GM21786 (cell line): Measurements from ENCODE around the gene NTMT1.

Source experiments
- ATAC-seq: cut with Tn5 transposase; IDR thresholded peaks from one replicate; pipeline ENCODE4 v1.9.1; 2021; ENCODE audit not compliant: unreplicated experiment

NTMT1 gene

DNA sequence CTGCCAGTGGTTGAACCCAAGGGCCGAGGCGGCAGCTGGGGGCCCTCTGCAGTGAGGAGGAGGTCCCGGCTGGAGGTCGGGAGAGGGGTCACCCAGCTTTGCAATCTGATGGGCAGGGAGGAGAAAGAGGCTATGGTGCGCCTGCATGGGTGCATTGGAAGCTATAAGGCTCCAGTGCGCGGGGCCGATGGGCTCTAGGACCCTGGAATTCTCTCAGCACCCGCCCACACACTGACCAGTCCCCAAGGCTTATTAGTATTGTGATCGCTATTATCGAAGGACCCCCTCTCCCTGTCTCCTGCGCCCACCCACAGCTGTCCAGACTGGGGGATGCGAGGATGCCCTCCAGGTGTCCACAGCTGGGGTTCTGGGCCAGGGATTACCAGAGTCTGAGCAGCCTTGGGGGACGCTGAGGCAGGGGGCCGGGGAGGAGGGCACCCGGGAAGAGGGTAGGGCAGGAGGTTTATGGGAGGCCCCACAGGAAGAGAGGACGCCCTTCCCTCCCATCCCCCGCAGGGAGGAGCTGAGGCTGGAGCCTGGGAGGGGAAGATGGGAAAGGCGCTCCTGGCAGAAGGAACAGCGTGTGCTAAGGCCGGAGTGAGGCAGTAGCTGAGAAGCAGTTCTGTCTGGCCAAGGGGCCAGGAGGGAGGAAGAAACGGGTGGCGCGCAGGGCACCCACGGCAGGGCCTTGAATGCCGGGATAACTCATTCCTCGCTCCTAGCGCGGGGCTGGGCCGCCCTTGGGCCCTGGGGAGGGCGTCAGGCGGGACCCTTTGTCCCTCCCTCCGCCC, 29.2 kb upstream of the NTMT1 start:
- no peak for ATAC-seq

GRCh38 chr9:129597355-129598088, 28.4 kb upstream of the NTMT1 start:
- ATAC-seq, result peak; percentile 58

DNA sequence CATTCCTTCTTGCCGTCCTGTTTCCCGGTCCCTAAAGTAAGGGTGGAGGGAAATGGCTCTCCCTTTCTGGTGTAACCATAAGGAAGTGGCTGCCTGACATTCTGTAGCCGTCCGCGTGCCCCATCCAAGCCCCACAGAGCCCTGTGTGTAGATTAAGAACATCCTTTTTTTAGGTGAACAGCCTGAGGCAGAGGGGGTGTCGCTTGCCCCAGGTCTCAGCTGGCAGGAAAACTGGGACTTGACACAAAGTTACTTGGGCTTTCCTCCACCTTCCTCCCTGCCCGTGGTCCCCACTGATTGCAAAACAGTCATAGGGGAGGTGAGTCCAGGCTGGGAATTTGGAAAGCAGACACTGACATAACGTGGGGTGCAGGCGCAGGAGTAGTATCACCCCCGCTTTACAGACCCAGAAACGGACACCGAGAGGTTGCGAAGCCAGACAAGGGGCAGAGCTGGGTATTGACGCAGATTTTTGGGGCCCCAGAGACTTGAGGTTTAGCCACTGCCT, 27.8 kb upstream of the NTMT1 start:
- no peak for ATAC-seq

GRCh38 chr9:129601082-129601674, 24.8 kb upstream of the NTMT1 start:
- ATAC-seq, result no peak

- ATAC-seq, result no peak
Measured at GRCh38 chr9:129602598-129603415, 23.2 kb upstream of the NTMT1 start.

DNA sequence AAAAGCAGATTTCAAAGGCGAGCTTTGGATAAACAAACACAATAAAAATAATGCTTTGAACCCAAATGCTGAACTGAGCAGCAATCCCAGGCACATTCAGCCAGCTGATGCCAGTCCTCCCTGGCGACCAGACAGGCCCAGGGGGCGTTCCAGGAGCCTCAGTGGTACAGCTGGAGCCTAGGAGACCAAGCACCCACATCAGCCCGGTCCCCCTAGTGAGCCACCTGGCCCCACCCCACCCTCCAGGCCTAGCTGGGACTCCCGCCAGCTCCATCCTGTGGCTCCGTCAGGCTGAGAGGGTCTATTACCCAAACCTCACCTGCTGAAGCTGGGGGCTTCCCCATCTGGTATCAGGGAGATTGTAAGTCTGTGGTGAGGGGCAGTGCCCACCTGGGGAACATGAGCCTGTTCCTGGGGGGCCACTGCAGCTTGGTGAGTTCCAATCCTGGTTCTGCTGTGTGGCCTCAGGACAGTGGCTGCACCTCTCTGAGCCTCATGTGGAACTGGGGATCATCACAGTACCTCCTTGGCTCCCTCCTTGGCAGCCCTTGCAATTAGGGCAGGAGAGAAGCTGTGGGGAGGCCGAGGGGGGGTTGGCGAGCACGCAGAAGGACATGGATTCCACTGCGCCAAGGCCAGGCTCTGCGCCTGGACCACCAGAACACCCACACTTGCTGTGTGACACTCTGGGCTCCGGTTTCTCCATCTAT, 21.8 kb upstream of the NTMT1 start:
- ATAC-seq, result no peak

DNA sequence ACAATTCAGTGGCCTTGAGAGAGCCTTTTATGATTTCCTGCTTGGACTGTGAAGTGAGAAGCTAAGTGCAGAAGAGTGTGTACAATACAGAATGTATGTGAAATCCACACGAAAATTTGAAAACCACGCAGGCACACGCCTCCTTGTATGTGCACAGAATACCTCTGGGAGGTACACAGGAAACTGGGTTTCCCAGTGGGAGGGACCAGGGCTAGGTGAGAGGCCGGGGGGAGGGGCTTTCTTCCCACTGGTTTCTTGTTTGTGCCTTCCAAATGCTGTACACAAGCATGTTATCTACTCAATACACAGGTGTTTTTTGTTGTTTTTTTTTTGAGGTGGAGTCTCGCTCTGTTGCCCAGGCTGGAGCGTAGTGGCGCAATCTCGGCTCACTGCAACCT, 21.2 kb upstream of the NTMT1 start:
- no peak for ATAC-seq

- ATAC-seq, result no peak
Measured at GRCh38 chr9:129606161-129607026, 19.6 kb upstream of the NTMT1 start.

GRCh38 chr9:129607027-129607387, 19.0 kb upstream of the NTMT1 start:
- ATAC-seq, result no peak

GRCh38 chr9:129608561-129609481, 17.1 kb upstream of the NTMT1 start:
- ATAC-seq, result no peak

DNA sequence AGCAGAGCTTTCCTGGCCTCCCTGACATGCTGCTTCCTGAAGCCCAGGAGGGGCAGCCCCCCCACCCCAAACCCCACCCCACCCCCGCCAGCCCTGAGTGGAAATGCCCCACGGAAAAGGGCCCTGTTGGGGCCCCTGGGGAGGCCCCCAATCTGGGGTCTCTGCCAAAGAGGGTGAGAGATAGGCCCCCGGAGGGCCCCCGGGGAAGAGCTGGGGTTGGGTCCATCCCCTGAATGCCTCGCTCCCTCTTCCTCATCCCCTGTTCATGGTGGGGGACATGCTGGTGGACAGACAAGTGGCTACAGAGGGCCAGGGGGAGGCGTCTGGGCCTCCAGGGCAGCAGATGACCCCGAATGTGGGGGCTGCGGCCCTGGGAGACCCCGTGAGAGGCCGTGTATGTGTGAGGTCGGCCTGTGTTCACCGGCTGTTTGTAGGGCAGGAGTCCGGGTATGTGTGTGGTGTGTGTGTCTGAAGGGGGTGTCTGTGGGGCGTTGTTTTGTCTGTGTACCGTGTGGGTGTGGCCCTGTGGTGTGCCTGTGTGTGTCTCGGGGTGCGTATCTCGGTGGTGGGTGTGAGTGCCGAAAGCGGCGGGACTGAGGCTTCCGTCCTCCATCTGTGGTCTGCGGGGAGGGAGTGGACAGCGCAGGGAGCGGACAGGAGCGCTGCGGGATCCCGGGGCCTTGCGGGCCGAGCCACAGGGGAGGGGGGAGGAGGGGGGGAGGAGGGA, 16.3 kb upstream of the NTMT1 start:
- ATAC-seq, result no peak

GRCh38 chr9:129610213-129610472, 15.8 kb upstream of the NTMT1 start:
- ATAC-seq, result no peak

DNA sequence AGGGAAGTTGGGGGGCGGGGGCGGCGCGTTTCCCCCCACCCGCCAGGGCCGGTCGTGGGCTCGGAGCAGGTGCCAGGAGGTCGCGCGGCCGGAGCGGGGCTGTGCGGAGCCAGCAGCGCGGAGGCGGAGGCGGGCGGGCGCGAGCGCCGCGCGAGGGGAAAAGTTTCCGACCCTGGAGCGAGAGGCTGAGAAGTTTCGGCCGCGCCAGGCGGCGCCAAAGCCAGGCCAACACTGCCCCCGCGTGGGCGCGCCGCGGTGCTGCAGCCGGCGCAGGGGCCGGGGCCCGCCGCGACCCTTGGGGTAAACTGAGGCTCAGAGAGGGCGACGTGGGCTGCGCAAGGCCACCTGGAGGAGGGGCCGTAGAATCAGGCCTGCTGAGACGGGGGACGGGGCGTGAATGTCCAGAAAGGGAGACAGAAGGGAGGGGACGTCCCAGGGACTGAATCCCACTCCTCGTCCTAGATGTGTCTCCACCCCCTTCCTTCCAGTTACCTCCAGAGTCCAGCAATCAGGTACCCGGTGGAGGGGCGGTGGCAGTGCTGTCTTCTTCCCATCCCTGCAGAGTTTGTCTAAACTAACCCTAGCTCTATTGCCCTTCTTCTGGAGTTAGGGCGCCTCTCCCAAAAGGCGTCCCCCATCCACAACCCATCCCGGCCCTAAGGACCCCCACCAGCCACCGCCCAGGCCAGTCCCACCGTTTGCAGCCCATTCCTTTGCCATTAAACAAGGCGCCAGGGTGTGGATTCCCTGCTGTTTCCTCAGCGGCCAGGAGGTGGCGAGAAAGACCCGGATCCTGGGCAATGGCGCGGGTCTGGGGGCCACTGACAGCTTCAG, 15.3 kb upstream of the NTMT1 start:
- ATAC-seq, result no peak

DNA sequence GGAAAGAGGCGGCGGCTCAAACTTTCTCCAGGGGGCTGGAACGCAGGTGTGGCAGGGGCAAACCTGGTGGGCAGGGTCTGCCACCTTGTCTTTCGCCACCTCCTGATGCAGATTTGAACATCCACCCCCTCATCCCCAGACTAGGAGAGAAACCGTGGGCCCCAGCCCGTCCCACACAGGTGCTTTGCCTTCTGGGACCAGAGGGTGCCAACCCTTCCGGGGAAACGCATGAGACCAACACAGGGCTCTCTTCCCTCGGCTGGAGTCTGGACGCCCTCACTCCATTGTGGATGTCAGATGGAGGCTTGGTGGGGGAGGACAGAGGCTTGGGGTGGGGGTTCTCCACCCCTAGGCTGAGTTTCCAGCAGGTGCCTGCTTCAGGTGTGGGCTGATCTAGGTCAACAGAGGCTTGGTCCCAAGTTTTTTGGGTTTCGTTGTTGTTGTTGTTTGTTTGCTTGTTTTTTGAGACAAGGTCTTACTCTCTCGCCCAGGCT, 14.6 kb upstream of the NTMT1 start:
- ATAC-seq, result no peak

GRCh38 chr9:129612123-129612522, 13.8 kb upstream of the NTMT1 start:
- no peak for ATAC-seq

GRCh38 chr9:129612815-129613519, 13.0 kb upstream of the NTMT1 start:
- no peak for ATAC-seq
